GM19395 (cell line): ENCODE results near the gene TGM2.
"Not testable (repeated sequence)": the region's sequence is repeated elsewhere in the genome, so short reads cannot be mapped to it uniquely, and the experiment has no call there.

Experiments
- ATAC-seq: cut with Tn5 transposase; IDR thresholded peaks from one replicate; pipeline ENCODE4 v1.9.1; 2021; ENCODE audit warnings: mild to moderate bottlenecking, moderate library complexity; ENCODE audit not compliant: unreplicated experiment

The TGM2 gene

DNA sequence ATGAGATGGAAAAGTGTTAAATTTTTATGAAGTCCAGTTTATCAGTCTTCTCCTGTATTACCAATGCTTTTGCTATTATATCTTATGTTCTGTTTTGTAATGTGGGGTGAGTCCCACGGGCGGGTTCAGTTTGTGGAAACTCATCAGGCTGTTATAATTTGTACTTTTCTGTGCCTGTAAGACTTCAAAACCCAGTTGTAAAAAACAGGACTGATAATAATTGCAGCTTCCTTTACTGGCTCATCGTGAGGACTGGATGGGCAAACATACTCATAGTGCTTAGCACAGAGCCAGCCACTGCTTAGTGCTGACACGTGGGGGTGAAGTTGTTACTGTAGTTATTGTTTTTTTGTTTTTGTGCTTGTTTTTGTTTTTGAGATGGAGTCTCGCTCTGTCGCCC lies 45.6 kb downstream of the TGM2 start:
- ATAC-seq: no peak

- no peak for ATAC-seq
Observed at GRCh38 chr20:38117635-38118034, 47.4 kb downstream of the TGM2 start.

DNA sequence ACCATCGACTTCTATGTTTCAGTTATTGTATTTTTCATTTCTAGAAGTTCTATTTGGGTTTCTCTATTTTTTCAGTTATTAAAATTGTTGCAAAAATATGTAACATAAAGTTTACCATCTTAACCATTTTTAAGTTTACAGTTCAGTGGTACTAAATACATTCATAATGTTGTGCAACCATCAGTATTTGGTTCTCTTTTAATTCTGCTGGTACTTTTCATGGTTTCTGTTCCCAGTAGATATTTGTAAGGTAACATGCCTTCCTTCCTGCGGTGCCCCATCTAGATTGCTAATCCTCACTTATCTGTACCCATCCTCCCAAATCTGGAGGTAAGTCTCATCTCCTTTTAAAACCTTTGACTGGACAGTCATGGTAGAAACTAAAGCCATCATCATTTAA lies 47.9 kb downstream of the TGM2 start:
- no peak for ATAC-seq

DNA sequence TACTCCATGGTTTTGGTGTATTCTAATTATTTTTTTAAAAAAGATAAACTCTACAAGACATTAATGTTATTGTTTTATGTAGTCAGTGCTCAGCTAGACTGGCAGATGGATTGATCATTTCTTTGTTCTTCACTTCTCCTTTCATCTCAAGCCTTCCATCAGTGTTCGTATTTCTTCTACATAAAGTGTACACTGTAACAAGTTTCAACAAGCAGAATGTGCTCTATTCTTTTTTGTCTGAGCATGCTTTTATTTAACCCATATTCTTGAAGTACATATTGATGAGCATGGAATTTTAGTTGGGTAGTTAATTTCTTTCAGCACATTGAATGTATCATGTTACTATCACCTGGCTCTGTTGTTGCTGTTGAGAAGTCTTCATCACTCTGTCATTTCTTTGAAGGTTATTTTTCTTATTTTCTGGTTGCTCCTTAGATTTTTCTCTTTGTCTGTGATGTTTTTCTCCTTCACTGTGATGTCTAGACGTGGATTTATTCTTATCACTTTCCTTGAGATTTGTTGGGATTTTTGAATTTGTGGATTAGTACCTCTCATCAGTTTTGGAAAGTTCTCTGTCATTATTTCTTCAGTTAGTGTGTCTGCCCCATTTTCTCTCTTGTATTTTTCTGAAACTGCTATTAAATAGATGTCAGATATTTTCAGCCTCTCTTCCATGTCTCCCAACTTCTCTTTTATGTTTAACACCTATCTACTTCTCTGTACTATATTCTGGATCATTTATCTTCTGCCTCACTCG lies 48.5 kb downstream of the TGM2 start:
- no peak for ATAC-seq

DNA sequence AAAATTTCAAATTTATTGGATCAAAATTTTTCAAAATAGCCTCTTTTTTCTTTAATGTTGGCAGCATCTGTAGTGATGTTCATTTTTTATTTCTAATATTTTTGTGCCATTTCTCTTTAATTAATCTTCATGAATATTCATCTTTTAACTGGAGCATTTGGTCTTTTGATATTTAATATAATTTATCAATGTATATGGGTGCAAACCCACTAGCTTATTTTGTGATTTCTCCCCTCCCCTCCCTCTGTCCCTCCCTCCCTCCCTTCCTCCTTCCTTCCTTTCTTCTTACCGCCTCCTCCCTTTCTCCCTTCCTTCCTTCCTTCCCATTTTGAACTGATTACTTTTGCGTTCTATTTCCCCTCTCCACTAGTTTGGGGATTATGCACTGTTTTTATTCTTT lies 49.2 kb downstream of the TGM2 start:
- no peak for ATAC-seq

GRCh38 chr20:38115205-38115604 lies 49.9 kb downstream of the TGM2 start:
- no peak for ATAC-seq

DNA sequence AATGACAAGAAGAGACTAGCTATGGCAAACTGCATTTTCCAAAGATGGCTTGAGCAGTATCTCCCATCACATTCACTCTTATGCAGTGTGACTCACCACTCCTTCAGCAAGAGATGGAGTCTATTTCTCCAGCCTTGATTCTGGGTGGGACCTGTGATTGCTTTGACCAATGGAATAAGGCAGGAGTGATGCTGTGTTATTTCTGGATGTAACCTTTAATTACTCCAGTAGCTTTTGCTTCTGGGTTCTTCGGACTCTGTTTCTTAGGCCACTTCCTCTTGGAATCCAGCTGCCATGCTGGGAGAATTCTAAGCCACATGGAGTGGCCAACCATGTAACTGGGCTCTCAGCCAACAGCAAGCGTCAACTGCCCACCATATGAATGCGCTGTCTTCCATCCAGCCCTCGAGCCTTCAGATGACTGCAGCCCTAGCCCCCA lies 50.7 kb downstream of the TGM2 start:
- ATAC-seq: no peak

- no peak for ATAC-seq
Observed at GRCh38 chr20:38113401-38114325, 51.4 kb downstream of the TGM2 start.

DNA sequence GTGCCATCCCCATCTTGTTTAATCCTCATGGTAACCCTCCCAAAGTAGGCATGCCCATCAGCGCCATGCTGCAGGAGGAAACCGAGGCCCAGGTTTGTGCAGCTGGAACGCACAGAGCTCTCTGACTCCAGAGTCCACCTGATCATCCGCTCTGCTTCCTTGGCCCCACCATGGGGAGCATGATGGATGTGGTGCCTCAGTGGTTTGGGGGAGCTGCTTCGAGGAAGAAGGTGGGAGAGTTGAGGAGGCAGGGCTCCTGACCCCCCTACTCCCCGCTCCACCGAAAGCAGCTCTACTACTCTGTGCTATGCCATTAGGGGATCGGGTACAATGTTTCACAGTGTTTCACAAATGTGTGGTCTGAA lies 52.2 kb downstream of the TGM2 start:
- no peak for ATAC-seq

DNA sequence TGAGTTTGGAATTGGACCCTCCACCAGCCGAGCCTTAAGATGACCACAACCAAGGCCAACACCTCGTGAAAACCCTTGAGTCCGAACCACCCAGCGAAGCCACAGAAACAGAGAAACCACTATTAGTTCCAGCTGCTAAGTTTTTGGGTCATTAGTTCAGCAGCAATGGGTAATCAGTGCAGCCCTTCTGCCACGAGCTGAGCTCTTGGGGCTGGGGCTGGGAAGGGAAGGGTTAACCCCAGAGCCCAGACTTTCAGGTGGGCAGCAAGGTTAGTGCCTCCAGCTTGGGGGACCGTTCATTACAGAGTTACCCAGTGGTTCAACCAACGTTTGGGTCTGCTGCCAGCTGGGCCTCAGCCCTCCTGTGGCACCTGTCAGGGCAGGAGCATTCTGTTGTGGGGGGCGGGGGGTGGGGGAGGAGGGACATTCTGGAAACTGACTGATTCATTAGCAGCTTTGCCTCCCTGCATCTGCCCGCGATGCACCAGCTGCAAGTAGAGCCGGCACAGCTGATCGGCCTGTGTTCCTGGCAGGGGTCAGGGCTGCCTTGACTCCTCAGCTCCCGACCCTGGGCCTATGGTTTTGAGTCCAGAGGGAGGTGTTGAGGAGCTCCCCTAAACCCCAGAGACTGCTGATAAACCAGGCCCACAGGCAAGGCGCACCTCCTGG lies 52.7 kb downstream of the TGM2 start:
- ATAC-seq: no peak

DNA sequence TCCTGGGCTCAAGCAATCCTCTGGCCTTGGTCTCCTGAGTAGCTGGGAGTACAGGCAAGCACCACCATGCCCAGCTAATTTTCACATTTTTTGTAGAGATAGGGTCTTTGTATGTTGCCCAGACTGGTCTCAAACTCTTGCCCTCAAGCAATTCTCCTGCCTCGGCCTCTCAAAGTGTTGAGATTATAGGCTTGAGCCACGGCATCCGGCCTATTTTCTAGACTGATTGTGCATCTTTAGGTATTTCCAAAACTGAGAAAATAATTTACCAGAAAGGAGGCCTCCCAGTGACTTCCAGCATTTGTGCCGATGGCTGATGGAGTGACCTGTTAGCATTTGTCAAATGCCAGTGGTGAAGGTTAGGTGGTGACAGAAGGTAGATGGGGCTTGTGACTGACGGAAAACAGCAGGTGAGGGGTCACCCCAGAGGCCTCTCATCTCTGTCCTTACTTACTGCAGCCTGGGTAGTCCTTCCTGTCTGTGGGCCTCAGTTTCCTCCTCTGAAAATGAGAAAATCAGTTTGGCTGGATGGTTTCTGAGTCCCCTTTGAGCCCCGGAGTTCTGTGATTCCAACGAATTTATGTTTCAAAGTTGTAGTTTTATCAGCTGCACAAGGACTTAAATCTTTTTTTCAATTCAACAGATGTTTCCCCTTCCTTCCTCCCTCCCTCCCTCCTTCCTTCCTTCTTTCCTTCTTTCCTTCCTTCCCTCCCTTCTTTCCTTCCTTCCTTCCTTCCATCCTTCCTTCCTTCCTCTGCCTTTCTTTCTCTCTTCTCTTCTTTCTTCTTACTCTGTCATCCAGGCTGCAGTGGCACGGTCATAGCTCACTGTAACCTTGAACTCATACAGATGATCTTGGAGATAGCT lies 53.5 kb downstream of the TGM2 start:
- ATAC-seq: no peak

- no peak for ATAC-seq
Observed at GRCh38 chr20:38110525-38111178, 54.4 kb downstream of the TGM2 start.

DNA sequence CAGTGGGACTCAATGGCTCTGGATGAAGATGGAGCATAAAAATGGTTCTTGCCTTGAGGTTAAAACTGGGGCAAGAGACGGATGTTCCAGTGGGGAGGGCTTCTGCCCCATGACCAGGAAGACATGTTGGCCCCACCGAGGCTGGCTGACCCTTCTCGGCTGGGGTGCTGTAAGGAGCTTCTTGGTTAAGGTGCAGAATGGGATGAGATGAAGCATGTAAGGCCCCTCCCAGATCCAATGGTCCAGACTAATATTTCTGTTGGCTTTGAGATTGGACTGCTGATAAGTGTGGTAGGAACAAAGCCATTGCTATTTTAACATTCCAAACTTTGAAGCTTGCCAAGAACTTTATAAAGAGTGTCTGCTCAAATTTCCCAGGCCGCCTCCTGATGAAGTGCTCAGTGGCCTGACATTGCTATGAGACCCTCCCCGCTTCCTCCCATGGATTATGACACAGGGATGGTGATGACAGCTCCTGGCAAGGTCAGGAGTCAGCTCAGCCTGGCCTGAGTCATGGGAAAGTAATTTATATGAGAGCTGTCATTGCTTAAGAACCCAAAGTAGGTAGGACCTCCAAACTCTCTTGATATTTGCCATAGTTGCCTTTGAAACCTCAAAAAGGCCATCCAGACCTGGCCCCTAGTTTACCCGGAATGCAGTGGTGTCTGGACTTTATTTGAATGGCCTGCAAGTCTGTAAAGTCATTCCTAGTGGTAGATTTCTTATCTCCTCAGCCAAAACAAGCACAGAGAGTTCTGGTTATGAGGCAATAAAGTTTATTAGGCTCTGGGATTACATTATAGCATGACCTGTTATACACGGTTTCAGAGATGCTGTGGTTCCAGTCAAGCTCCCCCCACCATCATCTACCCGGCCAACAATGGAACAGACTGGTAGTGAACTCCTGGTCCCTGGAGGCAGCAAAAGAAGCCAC lies 55.2 kb downstream of the TGM2 start:
- no peak for ATAC-seq

DNA sequence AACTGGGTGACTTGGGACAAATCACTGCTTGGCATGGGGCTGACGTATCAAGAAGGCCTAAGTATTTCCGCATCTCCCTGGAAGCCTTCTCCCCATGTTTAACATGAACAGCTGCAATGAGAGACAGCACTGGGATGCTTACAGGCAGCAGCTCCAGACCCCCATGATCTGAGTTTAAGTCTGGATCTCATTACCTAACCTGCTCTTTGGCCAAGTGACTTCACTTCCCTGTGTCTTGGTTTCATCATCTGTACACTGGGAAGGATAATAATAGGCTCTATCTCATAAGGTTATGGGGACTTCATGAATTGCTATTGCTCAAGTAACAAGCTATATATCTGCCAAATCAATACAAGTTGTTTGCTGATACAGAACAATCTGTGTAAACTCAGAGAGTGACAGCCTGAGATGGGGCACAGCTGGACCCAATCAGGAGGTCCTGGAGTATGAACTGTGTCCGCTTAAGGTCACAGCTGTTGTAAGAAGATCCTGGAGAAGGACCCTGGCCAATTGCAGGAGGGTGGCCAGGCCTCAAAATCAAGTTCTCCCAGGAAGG lies 56.0 kb downstream of the TGM2 start:
- no peak for ATAC-seq

- ATAC-seq: no peak
Observed at GRCh38 chr20:38108438-38108985, 56.6 kb downstream of the TGM2 start.

DNA sequence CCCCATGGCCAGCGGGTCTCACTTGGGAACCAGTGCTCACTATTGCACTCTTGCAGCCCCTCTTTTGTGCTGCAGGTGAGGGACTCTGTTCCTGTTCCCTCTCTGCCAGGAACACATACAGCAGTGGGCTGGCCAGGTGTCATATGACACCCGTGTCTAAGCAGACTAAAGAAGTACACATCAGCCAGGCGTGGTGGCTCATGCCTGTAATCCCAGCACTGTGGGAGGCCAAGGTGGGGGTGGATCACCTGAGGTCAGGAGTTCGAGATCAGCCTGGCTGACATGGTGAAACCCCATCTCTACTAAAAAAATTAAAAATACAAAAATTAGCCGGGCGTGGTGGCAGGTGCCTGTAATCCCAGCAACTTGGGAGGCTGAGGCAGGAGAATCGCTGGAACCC lies 57.2 kb downstream of the TGM2 start:
- ATAC-seq: not testable (repeated sequence)

DNA sequence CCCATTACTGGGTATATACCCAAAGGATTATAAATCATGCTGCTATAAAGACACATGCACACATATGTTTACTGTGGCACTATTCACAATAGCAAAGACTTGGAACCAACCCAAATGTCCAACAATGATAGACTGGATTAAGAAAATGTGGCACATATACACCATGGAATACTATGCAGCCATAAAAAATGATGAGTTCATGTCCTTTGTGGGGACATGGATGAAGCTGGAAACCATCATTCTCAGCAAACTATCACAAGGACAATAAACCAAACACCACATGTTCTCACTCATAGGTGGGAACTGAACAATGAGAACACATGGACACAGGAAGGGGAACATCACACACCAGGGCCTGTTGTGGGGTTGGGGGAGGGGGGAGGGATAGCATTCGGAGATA lies 57.7 kb downstream of the TGM2 start:
- ATAC-seq: not testable (repeated sequence)

GRCh38 chr20:38106461-38106860 lies 58.6 kb downstream of the TGM2 start:
- no peak for ATAC-seq
